Measurements from ENCODE around the gene CCL16. TPM values are rescaled to one million over a fixed set of nuclear protein-coding genes. Genes with fewer than 3 reads are reported as not detected.

Gene CCL16
- total and polyA plus RNA-seq, 12 donors, result 0.03 to 0.88 TPM; not detected in 10

GRCh38 chr17:35977509-35977908 is 3.8 kb downstream of the CCL16 start:
- Histone ChIP-seq H3K4me3 (no peak overlapping the region), H3K4me1 (peaks cover 0 to 30% (median 15%) of the 10 kb centered on the region in 9 donors), H3K27ac (no peak overlapping the region), H3K9me3 (no peaks in the 10 kb centered on the region), H3K27me3 (peaks cover 0 to 5% (median 0%) of the 10 kb centered on the region in 7 donors), H3K36me3 (no peaks in the 10 kb centered on the region)
- intact Hi-C loops (cut with DNase I), result loop anchor here in 3 of 10 donors (5.0 to 10.0 kb wide), 3 partner anchors 87 to 97 kb away; partner anchors contain the start of gene CCL18 (in 1 of the 3)
- TF ChIP-seq CTCF (IDR thresholded peaks at IDR 0.05), result no peak
- ATAC-seq, result no peak
- no peak for DNase-seq
- 90 to 95% methylated on average over 7 of the region's 7 CpGs for WGBS, 2 donors

- peak in 1 of 2 donors; percentile 16 for DNase-seq
- Histone ChIP-seq H3K9me3 (no peaks in the 10 kb centered on the region), H3K36me3 (no peaks in the 10 kb centered on the region), H3K4me1 (peaks cover 0 to 43% (median 16%) of the 10 kb centered on the region in 9 donors), H3K27ac (peak overlapping the region in 6 of 10 donors; percentile 8 to 63 (median 12)), H3K27me3 (peaks cover 0 to 5% (median 0%) of the 10 kb centered on the region in 7 donors), H3K4me3 (no peak overlapping the region)
- intact Hi-C loops (cut with DNase I), result loop anchor here in 7 of 10 donors (5.0 to 10.0 kb wide), 5 partner anchors 91 to 509 kb away; partner anchors contain the start of gene CCL18 (in 1 of the 7)
- TF ChIP-seq CTCF (IDR thresholded peaks at IDR 0.05), result no peak
- WGBS, 2 donors, result 59 to 61% methylated on average over 10 of the region's 10 CpGs
- peak in 4 of 8 donors; percentile 16 to 46 (median 32) for ATAC-seq
These were observed 7.7 kb downstream of the CCL16 start for GRCh38 chr17:35973333-35974260.

GRCh38 chr17:35972945-35973332 is 8.4 kb downstream of the CCL16 start:
- no peaks in the 10 kb centered on the region for H3K36me3 ChIP-seq
- intact Hi-C loops (cut with DNase I), result loop anchor here in 7 of 10 donors (5.0 to 10.0 kb wide), 5 partner anchors 92 to 509 kb away; partner anchors contain the start of gene CCL18 (in 1 of the 7)
- no peak for TF ChIP-seq CTCF (IDR thresholded peaks at IDR 0.05)
- H3K4me1 ChIP-seq, result peaks cover 0 to 43% (median 16%) of the 10 kb centered on the region in 9 donors
- no peaks in the 10 kb centered on the region for H3K9me3 ChIP-seq
- ATAC-seq, result no peak
- peaks cover 0 to 5% (median 0%) of the 10 kb centered on the region in 7 donors for H3K27me3 ChIP-seq
- 76 to 83% methylated on average over 4 of the region's 4 CpGs for WGBS, 2 donors
- H3K4me3 ChIP-seq, result no peak overlapping the region
- peak overlapping the region in 5 of 10 donors; percentile 8 to 63 (median 12) for H3K27ac ChIP-seq
- DNase-seq, result no peak

GRCh38 chr17:35972535-35972934 is 8.8 kb downstream of the CCL16 start:
- Histone ChIP-seq H3K27me3 (peaks cover 0 to 5% (median 0%) of the 10 kb centered on the region in 7 donors), H3K4me1 (peaks cover 0 to 43% (median 16%) of the 10 kb centered on the region in 9 donors), H3K4me3 (no peak overlapping the region), H3K9me3 (no peaks in the 10 kb centered on the region), H3K36me3 (no peaks in the 10 kb centered on the region), H3K27ac (peak overlapping the region in 3 of 10 donors; percentile 12 to 63 (median 38))
- WGBS, 2 donors, result 81 to 88% methylated on average over 6 of the region's 6 CpGs
- ATAC-seq (no peak), DNase-seq (no peak)
- no peak for TF ChIP-seq CTCF (IDR thresholded peaks at IDR 0.05)
- intact Hi-C loops (cut with DNase I), result loop anchor here in 7 of 10 donors (5.0 to 10.0 kb wide), 5 partner anchors 92 to 510 kb away; partner anchors contain the start of gene CCL18 (in 1 of the 7)
